Hypothalamus (tissue), 51 donors: ENCODE results near the gene CXXC5.

Experiments used
- DNase-seq, 51 donors: peaks; one replicate each; lab custom pipeline; 2025; lab: John Stamatoyannopoulos, UW

Gene CXXC5

GRCh38 chr5:139664086-139664693, 16.0 kb downstream of the CXXC5 start:
- peak in 5 of 51 donors; percentile 26 to 64 (median 40) for DNase-seq

DNA sequence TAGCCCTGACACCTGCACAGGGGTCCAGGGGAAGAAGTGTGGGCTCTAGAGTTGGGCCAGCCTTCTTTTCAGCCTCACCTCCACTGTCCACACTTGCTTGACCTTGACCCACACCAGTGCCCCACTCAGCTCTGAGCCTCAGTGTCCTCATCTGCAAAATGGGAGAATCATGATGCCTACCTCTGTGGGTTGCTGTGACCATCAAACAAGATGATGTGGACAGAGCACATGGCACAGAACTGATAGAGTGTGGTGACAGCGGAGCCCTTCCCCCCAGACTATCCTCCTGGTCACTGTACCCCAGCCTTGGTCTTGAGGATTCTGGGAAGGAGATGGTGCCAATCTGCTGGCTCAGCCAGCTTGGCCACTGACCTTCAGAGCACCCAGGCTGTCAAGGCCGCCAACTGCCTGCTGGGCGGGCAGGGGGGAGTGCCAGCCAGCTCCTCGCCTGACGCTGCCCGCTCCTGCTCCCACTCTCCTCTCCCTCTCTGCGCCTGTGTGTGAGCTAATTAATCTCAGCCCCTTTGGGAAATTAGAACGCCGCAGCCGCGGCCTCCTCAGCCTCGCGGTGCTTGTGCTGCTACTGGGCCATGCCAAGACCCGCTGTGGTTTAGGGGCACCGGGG, 16.7 kb downstream of the CXXC5 start:
- DNase-seq = peak in 28 of 51 donors; percentile 24 to 73 (median 50)

DNA sequence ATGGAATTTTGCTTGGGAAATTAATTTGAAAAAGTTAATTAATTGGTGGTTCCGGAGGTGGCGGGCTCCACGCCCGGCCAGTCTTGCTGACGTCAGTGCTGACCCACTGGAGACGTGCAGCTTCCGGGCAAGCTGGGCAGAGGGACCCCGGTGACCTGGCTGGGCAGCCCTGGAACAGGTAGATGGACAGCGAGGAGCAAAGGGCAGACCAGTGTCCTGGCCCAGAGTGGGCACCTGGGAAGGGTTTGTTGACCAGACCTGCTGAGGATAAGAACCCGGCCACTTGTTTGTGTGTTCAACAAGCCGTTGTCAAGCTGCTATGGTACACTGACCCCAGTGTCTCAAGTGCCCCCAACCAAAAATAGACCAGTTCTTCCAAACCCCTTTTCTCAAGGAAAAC, 17.5 kb downstream of the CXXC5 start:
- no peak for DNase-seq

- peak in 1 of 51 donors; percentile 24 for DNase-seq
Measured at GRCh38 chr5:139666551-139666950, 18.4 kb downstream of the CXXC5 start.

- DNase-seq = no peak
Measured at GRCh38 chr5:139667001-139667729, 19.0 kb downstream of the CXXC5 start.

GRCh38 chr5:139667730-139668063, 19.5 kb downstream of the CXXC5 start:
- peak in 1 of 51 donors; percentile 45 for DNase-seq

DNA sequence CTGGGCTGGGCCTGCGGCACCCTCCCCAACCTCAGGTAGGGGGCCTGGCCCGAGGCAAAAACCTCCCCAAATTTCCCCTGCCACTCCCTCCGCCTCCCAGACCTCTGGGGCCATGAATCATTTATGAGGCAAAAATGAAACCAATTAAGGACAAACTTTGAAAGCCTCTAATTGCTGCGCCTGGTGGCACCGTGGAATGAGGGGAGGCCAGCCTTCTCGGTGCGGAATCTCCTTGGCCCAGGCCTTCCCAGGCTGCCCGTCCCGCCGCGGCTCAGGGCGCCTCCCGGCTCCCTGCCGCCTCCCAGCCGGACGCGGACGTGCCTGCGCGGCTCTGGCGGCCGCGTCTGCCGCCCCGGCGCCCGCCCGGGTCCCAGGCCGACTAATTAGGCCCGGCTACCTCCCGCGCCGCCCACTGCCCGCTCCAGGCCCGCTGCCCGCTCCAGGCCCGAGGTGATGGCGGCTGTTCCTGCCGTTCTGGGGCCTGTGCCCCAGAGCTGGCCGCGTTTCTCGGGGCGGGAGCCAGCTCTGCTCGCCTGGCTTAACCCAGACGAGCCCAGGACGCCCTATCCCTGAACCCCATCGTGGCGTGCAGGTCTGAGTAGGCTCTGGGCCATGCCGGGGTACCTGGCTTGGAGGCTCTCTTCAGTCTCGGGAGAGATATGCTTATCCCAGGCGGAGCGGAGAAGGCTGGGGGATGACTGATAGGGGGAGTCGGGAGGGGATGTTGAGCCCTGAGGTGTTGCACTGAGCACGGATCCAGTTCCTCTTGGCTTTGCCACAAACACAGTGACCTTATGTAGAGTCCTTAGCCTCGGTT, 20.1 kb downstream of the CXXC5 start:
- peak in 29 of 51 donors; percentile 28 to 70 (median 59) for DNase-seq

DNA sequence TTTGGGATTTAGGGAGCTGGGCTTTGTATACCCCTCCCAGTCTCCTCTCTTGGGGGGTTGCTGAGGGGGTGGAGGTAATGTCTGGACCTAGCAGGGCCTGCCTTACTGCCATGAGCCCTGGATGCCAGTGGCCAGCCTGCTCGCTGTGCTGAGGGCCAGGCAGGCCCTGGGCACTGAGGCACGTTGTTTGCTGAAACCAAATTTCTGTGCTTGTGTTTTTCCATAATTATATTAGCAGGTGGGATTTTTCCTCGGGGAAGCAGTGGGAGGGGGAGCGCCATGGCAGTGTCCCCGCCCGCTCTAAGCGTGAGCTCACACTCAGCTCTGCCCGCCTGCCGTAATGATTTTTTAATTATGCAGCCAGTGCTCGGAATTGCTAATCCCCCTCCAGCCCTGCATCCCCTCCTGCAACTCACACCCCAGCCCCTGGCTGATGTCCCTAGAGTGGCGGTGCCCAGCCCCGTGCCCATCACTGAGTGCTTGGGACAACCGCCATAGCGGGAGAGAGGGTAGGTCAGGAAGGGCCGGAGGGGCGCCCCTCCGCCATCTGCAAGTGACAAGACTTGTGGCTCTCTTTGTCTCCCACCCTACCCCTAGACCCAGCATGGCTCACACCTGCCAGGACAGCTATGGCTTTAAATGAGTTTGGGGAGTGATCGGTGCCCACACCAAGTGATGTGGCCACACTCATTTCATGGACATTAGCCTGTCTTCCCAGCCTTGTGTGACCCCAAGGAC, 20.9 kb downstream of the CXXC5 start:
- peak in 3 of 51 donors; percentile 34 to 67 (median 47) for DNase-seq

- DNase-seq = peak in 11 of 51 donors; percentile 25 to 71 (median 45)
Measured at GRCh38 chr5:139669662-139670368, 21.7 kb downstream of the CXXC5 start.

- peak in 4 of 51 donors; percentile 46 to 80 (median 66) for DNase-seq
Measured at GRCh38 chr5:139670369-139671095, 22.4 kb downstream of the CXXC5 start.

GRCh38 chr5:139671096-139671841, 23.1 kb downstream of the CXXC5 start:
- peak in 45 of 51 donors; percentile 30 to 91 (median 78) for DNase-seq

GRCh38 chr5:139675213-139675612, 27.1 kb downstream of the CXXC5 start:
- DNase-seq = peak in 2 of 51 donors; percentile 20 to 40

GRCh38 chr5:139675825-139676224, 27.7 kb downstream of the CXXC5 start:
- peak in 1 of 51 donors; percentile 26 for DNase-seq

DNA sequence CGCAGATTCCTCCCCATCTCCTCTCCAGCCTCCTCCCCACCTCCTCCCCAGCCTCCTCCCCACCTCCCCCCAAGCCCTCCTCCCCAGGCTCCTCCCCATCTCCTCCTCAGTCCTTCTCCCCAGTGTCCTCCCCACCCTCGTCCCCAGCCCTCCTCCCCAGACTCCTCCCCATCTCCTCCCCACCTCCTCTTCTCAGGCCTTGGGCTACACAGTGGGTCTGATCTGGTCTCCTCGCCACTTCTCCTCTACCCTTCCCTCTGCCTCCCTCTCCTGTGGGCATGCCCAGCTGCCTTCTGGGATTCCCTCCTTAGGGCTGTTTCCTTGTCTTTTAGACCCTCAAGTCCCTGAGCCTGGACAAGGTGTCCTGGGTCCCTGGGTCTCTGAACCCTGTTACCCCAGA, 28.3 kb downstream of the CXXC5 start:
- peak in 2 of 51 donors; percentile 56 to 57 for DNase-seq

DNA sequence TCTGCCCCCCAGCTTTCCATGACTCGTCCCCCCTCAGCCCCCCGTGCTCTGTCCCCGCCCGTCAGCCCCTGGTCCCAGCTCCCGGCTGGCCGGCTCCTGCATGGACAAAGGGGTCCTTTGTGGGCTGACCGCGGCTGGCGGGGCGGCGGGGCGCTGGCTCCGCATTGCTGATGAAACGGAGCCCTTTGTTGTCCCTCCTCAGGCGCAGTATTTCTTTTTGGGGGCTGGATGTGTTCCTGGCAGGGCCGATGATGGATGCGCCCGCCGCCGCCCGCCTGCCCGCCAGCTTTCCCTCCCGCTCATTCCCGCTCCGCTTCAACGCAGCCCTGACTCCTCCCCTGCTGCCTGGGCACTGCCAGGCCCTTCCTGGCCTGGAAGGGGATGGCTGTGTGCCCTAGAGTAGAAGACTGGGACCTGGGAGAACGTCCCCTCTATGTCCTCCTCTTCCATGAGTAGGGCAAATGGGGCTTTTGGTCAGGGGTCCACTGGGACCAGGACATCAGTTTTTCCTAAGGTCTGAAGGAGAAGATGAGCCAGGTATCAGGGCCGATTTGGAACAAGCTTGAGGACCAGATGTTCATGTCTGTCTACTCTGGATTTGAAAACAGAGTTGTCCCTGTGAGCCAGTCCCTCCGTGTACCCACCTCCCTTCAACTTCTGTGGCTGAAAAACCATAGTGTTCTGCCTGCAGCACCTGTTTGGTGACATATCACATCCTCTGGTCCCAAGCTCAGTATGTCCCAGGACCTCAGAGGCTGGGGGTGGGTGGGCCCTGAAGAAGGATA, 29.0 kb downstream of the CXXC5 start:
- peak in 48 of 51 donors; percentile 44 to 95 (median 88) for DNase-seq

DNA sequence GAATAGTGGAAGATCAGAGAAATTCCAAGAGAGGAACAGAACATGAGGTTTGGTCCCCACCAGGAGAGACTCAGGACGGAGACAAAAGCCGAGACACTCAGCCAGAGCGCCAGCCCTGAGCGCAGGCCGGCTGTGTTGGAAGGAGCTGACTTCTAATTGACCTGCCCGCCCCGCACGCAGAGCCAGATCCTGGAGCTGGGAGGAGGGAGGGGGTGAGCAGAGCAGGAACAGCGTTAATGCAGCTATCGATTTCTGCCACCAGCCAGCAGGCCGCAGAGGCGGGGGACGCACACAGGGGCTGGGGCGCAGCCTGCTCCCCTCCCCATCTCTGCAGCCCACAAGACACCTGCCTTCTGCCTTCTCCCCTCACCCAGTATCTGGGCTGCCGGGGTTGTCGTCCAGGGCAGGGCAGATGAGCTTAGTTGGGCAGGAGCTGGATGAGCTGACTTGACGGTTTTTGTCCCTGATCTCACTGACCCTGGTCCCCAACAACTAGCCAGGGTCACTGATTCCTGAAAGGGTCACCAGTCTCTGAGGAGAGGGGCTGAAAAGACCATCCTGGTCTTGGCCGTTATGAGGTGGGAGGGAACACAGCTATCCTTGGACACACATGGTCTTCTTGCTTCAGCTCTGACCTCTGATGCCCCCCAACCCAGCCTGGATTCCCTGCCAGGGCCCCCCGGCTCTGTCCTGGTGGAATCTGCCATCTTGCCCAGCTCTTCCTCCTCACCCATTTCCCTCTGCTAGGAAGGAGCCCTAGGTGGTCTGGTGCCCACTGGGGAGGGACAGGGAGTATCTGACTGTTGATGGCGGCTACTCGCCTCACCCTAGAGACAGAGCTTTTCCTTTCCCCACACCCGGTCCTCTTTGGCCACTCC, 29.8 kb downstream of the CXXC5 start:
- DNase-seq = peak in 24 of 51 donors; percentile 24 to 77 (median 40)
